Islet of Langerhans (tissue), 1 donor: ENCODE measurements around the gene LHPP.
"Not testable (repeated sequence)": the region's sequence is repeated elsewhere in the genome, so short reads cannot be mapped to it uniquely, and the experiment has no call there.

ENCODE experiments used
- FAIRE-seq: peaks from one replicate; lab custom pipeline; 2011; peaks lifted over from hg19 to GRCh38; lab: Jason Lieb, UNC

The LHPP gene

DNA sequence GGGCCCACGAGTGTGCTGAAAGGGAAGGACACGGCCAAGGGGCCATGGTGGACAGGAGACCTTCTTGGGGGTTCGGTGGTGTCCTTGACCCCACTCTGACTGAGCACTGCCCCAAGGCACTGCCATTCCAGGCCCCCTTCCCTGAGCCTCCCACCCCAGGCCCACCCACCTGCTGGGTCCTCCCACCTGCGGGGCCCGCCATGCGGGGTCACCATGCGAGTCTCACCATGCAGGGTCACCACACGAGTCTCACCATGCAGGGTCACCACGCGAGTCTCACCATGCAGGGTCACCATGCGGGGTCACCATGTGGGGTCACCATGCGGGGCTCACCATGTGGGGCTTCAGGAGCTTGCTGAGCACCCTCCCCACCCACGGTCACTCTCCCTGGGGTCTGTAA is 76.3 kb downstream of the LHPP start:
- no peak for FAIRE-seq

GRCh38 chr10:124538706-124539105 is 77.1 kb downstream of the LHPP start:
- FAIRE-seq = no peak

DNA sequence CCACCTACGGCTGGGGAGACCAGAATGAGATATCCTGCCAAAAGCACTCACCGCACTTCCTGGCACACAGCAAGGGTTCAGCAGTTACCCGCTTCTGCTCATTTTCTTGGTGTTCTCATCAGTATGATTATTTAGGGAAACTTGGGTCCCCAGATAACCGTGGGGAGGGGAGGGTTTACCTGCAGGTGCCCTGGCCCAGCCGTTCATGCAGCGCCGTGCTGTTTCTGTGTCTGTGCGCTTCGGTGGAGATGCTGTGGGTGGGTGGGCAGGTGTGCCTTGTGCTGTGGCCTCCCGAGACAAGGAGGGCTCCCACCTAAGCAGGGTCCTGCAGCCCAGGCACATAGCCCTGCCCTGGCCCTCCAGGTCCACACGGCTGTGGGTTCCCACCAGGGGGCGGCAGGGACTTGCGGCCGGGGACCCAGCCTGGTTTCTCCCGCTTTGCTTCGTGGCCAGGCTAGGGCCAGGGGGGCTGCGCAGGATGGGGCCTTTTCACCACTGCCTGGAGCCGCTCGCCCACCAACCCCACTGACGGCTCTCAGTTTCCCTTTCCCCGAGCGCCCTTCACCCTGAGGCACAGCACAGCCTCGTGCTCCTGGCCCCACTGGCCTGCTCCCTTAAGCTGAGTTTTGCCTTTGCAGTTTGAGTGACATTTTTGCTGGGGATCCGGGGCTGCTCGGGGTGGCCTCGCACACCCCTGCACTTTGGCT is 78.5 kb downstream of the LHPP start:
- FAIRE-seq = no peak

GRCh38 chr10:124541076-124541903 is 79.7 kb downstream of the LHPP start:
- FAIRE-seq = no peak

DNA sequence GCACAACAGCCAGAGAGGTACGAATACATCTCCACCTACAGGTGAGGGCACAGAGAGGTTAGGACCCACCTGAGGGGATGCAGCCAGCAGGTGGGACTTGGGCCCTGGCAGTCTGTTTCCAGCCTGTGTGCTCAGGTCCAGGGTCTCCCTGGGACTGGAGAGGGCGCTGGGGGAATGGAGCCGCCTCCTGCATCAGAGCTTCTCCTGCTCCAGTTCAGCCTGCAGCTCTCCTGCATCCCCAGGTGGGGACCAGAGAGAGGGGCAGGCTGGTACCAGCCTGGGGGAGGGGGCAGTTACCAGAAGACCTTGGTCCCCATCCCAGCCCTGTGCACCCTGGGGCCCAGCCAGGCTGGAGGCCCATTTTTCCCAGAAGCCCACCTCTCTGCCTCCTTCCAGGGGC is 80.7 kb downstream of the LHPP start:
- FAIRE-seq = no peak

DNA sequence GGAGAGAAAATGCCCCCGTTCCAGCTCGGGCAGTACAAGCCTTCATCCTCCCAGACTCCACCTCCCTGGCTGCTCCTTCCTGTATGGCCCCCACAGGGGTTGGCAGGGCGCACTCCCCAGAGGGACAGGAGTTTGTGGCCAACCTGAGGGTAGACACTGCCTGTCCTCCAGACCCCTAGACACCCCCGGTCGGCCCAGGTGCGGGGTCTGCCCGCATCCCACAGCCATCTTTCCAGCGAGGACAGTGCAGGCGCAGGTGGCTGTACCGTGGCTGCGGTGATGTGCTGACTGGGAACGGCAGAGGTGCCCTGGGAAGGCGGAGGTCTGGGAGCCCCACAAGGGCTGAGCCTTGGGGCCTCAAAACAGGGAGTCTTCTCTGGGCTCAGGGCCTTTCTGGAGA is 81.5 kb downstream of the LHPP start:
- FAIRE-seq = no peak

- FAIRE-seq = no peak
Measured at GRCh38 chr10:124543971-124544370, 82.3 kb downstream of the LHPP start.

- FAIRE-seq = no peak
Measured at GRCh38 chr10:124544711-124545110, 83.1 kb downstream of the LHPP start.

- FAIRE-seq = no peak
Measured at GRCh38 chr10:124545351-124546054, 83.9 kb downstream of the LHPP start.

- FAIRE-seq = no peak
Measured at GRCh38 chr10:124546055-124546369, 84.4 kb downstream of the LHPP start.

DNA sequence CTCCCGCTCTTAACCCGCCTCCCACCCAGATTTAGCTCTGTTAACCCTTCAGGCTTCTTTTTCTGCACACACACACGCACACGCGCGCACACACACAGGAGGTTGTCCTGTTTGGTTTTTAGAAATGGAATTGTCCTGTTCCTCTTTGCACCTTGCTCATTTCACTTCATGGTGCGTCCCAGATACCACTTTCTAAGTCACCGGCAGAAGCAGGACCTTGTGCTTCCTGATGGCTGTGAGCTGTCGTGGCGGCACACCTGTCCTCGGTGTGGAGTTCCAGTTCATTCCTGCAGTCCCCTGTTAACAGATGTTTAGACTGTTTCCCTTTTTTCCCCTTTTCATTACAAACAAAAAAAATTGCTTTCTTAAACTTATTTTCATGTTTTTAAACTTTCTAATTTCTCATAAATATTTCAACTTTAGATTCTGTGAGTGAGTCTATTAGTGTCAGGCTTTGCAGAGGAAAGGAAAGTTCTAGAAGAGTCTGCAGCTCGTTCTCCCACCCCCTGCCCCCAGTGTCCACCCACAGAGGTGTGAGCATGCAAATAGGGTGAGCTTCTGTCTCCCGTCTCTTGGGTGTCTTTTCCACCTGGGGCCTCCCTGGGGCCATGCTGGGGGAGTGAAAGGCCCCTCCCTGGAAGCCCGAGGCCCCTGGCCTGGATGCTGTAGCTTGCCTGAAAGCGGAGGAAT is 85.5 kb downstream of the LHPP start:
- no peak for FAIRE-seq

DNA sequence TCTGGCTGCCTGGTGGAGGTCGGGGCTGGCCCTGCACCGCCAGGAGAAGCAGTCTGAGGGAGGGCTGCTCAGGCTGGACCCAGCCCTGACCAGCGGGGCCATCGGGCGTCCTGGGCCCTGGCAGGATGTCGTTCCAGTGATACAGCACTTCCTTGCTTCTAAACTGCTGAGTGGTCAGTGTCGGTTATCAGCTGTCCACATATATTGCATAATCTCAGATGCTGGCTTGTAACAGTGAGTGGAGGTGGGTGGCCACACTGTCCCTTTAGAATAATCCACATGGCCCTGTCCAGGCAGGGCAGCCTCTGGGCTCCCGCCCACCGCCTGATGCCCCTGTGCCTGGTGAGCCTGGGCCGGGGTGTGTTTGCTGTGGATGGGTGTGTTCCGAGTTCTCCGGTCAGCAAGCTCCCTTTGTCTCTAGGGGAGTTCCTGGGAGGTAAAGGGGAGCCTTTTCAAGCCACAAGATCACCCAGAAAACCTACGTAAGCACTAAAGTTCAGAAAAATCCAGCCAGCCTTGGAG is 86.1 kb downstream of the LHPP start:
- no peak for FAIRE-seq

GRCh38 chr10:124549171-124549570 is 87.5 kb downstream of the LHPP start:
- FAIRE-seq = not testable (repeated sequence)

GRCh38 chr10:124550293-124551034 is 88.8 kb downstream of the LHPP start:
- no peak for FAIRE-seq

- FAIRE-seq = no peak
Measured at GRCh38 chr10:124551097-124551496, 89.5 kb downstream of the LHPP start.

DNA sequence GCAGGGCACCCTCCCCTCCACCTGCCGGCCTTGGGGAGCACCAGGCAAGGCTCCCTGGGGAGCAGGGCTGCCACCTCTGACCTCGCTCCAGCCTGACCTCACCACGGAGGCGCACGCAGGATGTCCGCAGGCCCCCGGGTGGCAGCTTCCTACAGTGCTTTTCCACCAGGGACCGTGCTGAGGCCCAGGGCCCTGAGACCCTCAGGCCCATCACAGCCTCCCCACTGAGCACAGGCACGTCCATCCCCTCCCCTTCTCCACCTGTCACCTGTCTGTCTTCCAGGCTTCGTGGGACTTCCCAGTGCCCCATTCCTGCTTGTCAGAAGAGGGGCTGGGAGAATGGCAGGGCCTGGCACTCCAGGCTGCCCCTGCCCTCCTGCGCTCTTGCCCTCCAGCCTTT is 90.1 kb downstream of the LHPP start:
- no peak for FAIRE-seq

GRCh38 chr10:124552691-124553276 is 91.2 kb downstream of the LHPP start:
- no peak for FAIRE-seq

- no peak for FAIRE-seq
Measured at GRCh38 chr10:124554085-124554858, 92.6 kb downstream of the LHPP start.

DNA sequence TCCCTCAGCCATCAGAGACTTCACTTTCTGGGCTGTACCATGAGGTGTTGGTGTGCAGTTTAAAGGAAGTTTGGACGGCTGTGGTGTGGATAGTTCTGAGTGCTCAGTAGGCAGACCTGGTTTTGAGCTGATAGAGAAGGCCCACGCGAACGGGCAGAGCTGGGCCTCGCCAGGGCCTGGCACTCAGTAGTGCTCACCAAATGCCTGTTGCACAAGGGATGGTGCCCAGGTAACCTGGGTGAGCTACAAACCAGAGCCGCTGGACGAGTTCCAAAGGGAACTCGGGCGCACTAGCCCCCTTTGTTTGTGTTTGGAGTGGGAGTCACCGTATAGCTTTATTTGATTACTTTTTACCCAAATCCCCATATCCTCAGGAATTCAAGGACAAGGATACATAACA is 95.5 kb downstream of the LHPP start:
- no peak for FAIRE-seq

DNA sequence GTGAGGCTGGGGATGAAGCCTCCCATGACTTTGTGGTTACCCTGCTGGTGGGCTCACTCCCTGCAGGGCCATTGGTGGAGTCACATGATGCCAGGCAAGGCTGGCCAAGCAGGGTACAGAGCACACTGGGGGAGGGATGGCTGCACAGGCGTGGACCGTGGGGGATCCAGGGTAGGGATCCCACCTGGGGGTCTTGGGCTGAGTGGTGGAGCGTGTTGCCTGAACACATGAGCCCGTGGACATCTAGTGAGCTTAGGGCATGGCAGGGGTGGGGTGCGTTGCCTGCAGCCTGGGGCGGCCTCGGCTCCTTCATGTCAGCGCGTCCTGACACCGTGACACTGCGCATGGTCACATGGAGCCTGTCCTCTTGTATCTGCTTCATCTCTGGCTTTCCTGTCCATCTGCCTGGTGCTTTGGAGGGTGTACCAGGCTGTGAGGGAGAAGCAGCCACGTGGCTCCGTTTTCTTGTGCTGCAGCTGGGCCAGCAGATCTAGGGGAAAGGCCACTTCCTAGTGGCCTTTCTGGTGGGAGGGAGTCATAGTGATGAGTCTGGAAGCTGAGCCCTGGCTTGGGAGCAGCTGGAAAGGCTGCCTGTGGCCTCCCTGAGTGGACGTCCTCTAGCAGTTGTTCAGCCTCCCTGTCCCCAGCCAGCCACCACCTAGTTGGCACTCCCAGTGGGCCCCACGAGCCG is 96.2 kb downstream of the LHPP start:
- no peak for FAIRE-seq
